Astrocyte (in vitro differentiated cells and primary cell): Measurements from ENCODE around the gene KDF1. TPM values are rescaled to one million over a fixed set of nuclear protein-coding genes. Genes with fewer than 3 reads are reported as not detected.
"Not testable (repeated sequence)": the region's sequence is repeated elsewhere in the genome, so short reads cannot be mapped to it uniquely, and the experiment has no call there.

Experiments
- DNase-seq: peaks from one replicate; pipeline ENCODE4 v3.0.0-alpha.2; 2010; ENCODE audit warnings: low read depth
- FAIRE-seq: peaks from 2 replicates; lab custom pipeline; 2011; peaks lifted over from hg19 to GRCh38; lab: Jason Lieb, UNC
- H2AFZ ChIP-seq: 2 replicates; pipeline ENCODE4 v1.6.0; 2012; ENCODE audit warnings: low read depth, low read length, inconsistent platforms
- H3K27ac ChIP-seq: 2 replicates; pipeline ENCODE4 v1.5.1; 2011; ENCODE audit warnings: low read depth, low read length, inconsistent platforms
- H3K27me3 ChIP-seq: 2 replicates; pipeline ENCODE4 v1.6.0; 2011; ENCODE audit warnings: low read length, inconsistent platforms; ENCODE audit not compliant: insufficient read depth
- H3K36me3 ChIP-seq: 2 replicates; pipeline ENCODE4 v1.5.1; 2011; ENCODE audit warnings: low read length, inconsistent platforms; ENCODE audit not compliant: insufficient read depth
- H3K4me1 ChIP-seq: 2 replicates; pipeline ENCODE4 v1.5.1; 2011; ENCODE audit warnings: low read length, inconsistent platforms; ENCODE audit not compliant: insufficient read depth
- H3K4me2 ChIP-seq: 2 replicates; pipeline ENCODE4 v1.6.0; 2012; ENCODE audit warnings: low read length, inconsistent platforms
- H3K4me3 ChIP-seq: 2 replicates; pipeline ENCODE4 v1.5.1; 2011; ENCODE audit warnings: low read depth, mild to moderate bottlenecking, low read length, inconsistent platforms; ENCODE audit not compliant: insufficient read depth
- H3K79me2 ChIP-seq: 2 replicates; pipeline ENCODE4 v1.6.0; 2012; ENCODE audit warnings: mild to moderate bottlenecking, low read length, inconsistent platforms; ENCODE audit not compliant: insufficient read depth
- H3K9ac ChIP-seq: 2 replicates; pipeline ENCODE4 v1.6.0; 2012; ENCODE audit warnings: mild to moderate bottlenecking, low read length, inconsistent platforms
- H3K9me3 ChIP-seq: 2 replicates; pipeline ENCODE4 v1.5.1; 2012; ENCODE audit warnings: low read depth, mild to moderate bottlenecking, low read length, inconsistent platforms; ENCODE audit not compliant: insufficient read depth
- H4K20me1 ChIP-seq: 2 replicates; pipeline ENCODE4 v1.6.0; 2012; ENCODE audit warnings: low read length, inconsistent platforms; ENCODE audit not compliant: insufficient read depth
- H3K27ac Mint-ChIP-seq: one replicate; pipeline ENCODE4 v1.8.0; 2021; ENCODE audit warnings: mild to moderate bottlenecking, mixed read lengths; ENCODE audit not compliant: unreplicated experiment
- H3K27me3 Mint-ChIP-seq: one replicate; pipeline ENCODE4 v1.8.0; 2021; ENCODE audit warnings: low read depth, mixed read lengths; ENCODE audit not compliant: unreplicated experiment
- H3K36me3 Mint-ChIP-seq: one replicate; pipeline ENCODE4 v1.8.0; 2021; ENCODE audit warnings: low read depth, mixed read lengths; ENCODE audit not compliant: unreplicated experiment
- H3K4me1 Mint-ChIP-seq: one replicate; pipeline ENCODE4 v1.8.0; 2021; ENCODE audit warnings: low read depth, mixed read lengths; ENCODE audit not compliant: unreplicated experiment
- H3K4me3 Mint-ChIP-seq: one replicate; pipeline ENCODE4 v1.8.0; 2021; ENCODE audit warnings: mild to moderate bottlenecking, moderate library complexity, mixed read lengths; ENCODE audit not compliant: unreplicated experiment
- H3K9me3 Mint-ChIP-seq: one replicate; pipeline ENCODE4 v1.8.0; 2021; ENCODE audit warnings: mild to moderate bottlenecking, mixed read lengths; ENCODE audit not compliant: unreplicated experiment
- EZH2 ChIP-seq: IDR thresholded peaks from 2 replicates; pipeline ENCODE4 v1.6.1; 2012; ENCODE audit warnings: mild to moderate bottlenecking, low read length, inconsistent platforms; ENCODE audit not compliant: insufficient read depth
- total RNA-seq: library from RNA; stranded (reverse); gene quantifications from 2 replicates; pipeline ENCODE4 v1.2.1, GENCODE V29; 2021
- TF ChIP-seq, protein P1 (sequence below): IDR thresholded peaks from 2 replicates; pipeline ENCODE4 v1.5.1; 2011; ENCODE audit warnings: low read depth, mild to moderate bottlenecking, inconsistent platforms, low read length, moderate library complexity; ENCODE audit not compliant: insufficient read depth

KDF1 gene
- total RNA-seq, 1 donor from 2014 or later, result 0.54 TPM

GRCh38 chr1:26949926-26950319, 10.3 kb downstream of the KDF1 start:
- peaks cover 29% of the 10 kb centered on the region for H3K36me3 Mint-ChIP-seq
- H3K9me3 Mint-ChIP-seq, result peaks cover 2% of the 10 kb centered on the region
- Histone ChIP-seq H3K9ac (no peak overlapping the region), H3K27ac (no peak overlapping the region), H3K9me3 (no peaks in the 10 kb centered on the region), H3K27me3 (no peaks in the 10 kb centered on the region), H3K36me3 (peaks cover 14% of the 10 kb centered on the region), H4K20me1 (no peaks in the 10 kb centered on the region), H3K4me1 (no peaks in the 10 kb centered on the region), H3K79me2 (no peaks in the 10 kb centered on the region), H2AFZ (no peak overlapping the region), H3K4me3 (no peak overlapping the region), H3K4me2 (no peak overlapping the region)
- no peak overlapping the region for H3K27ac Mint-ChIP-seq
- DNase-seq (no peak), FAIRE-seq (no peak)
- H3K27me3 Mint-ChIP-seq, result no peaks in the 10 kb centered on the region
- H3K4me1 Mint-ChIP-seq, result peaks cover 2% of the 10 kb centered on the region
- TF ChIP-seq, protein P1, sequence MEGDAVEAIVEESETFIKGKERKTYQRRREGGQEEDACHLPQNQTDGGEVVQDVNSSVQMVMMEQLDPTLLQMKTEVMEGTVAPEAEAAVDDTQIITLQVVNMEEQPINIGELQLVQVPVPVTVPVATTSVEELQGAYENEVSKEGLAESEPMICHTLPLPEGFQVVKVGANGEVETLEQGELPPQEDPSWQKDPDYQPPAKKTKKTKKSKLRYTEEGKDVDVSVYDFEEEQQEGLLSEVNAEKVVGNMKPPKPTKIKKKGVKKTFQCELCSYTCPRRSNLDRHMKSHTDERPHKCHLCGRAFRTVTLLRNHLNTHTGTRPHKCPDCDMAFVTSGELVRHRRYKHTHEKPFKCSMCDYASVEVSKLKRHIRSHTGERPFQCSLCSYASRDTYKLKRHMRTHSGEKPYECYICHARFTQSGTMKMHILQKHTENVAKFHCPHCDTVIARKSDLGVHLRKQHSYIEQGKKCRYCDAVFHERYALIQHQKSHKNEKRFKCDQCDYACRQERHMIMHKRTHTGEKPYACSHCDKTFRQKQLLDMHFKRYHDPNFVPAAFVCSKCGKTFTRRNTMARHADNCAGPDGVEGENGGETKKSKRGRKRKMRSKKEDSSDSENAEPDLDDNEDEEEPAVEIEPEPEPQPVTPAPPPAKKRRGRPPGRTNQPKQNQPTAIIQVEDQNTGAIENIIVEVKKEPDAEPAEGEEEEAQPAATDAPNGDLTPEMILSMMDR, result no peak
- no peak for TF ChIP-seq EZH2
- no peak overlapping the region for H3K4me3 Mint-ChIP-seq

DNA sequence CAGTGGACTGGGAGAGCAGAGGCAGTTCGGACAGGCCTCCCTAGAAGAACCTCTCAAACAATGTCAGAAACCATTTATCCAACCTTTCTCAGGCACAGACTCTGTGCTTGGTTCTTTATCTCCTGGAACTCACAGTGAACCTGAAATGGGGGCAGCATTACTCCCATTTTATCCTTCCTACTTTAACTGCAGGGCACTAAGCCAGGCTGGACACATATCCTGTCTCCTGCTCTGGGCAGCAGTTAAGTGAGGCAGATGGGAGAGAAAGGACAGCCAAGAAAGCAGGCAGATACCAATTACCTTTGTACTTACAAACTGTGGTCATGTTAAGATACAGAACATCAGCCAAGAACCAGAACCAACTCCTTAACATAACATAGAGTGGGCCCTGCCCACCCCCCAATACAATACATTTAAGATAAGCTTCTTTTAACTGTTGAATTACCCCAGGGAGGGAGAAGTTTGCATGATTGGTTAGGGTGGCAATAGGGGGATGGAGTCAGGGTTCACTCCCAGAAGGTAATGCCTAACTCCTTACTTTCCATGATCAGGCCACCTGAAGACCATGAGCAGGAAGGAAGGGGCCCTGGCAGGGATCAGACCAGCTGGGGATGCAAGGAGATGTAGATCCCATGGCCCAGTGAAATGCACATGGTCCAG, 10.9 kb downstream of the KDF1 start:
- Histone ChIP-seq H3K9ac (no peak overlapping the region), H2AFZ (no peak overlapping the region), H3K4me2 (no peak overlapping the region), H3K9me3 (no peaks in the 10 kb centered on the region), H3K4me3 (no peak overlapping the region), H3K27me3 (no peaks in the 10 kb centered on the region), H3K27ac (no peak overlapping the region), H4K20me1 (no peaks in the 10 kb centered on the region), H3K36me3 (peaks cover 15% of the 10 kb centered on the region), H3K79me2 (no peaks in the 10 kb centered on the region), H3K4me1 (no peaks in the 10 kb centered on the region)
- no peak overlapping the region for H3K4me3 Mint-ChIP-seq
- no peak overlapping the region for H3K27ac Mint-ChIP-seq
- FAIRE-seq (no peak), DNase-seq (no peak)
- H3K27me3 Mint-ChIP-seq, result no peaks in the 10 kb centered on the region
- no peak for TF ChIP-seq EZH2
- TF ChIP-seq, protein P1, result no peak
- peaks cover 2% of the 10 kb centered on the region for H3K4me1 Mint-ChIP-seq
- H3K9me3 Mint-ChIP-seq, result peaks cover 2% of the 10 kb centered on the region
- peaks cover 30% of the 10 kb centered on the region for H3K36me3 Mint-ChIP-seq

- not testable (repeated sequence) for H3K27me3 ChIP-seq, H3K4me1 ChIP-seq, H3K9me3 Mint-ChIP-seq, H3K27ac Mint-ChIP-seq, H3K27me3 Mint-ChIP-seq, H2AFZ ChIP-seq, H3K9me3 ChIP-seq, H3K9ac ChIP-seq, FAIRE-seq, H3K4me2 ChIP-seq, H3K79me2 ChIP-seq, H3K4me3 Mint-ChIP-seq, H4K20me1 ChIP-seq, DNase-seq, H3K4me1 Mint-ChIP-seq, H3K4me3 ChIP-seq, H3K27ac ChIP-seq
- H3K36me3 ChIP-seq, result peaks cover 16% of the 10 kb centered on the region
- peaks cover 30% of the 10 kb centered on the region for H3K36me3 Mint-ChIP-seq
These were observed 11.6 kb downstream of the KDF1 start for GRCh38 chr1:26948725-26949057.
